Measurements from ENCODE around the gene KIRREL3.

KIRREL3 gene

GRCh38 chr11:126744699-126745098, 255.9 kb downstream of the KIRREL3 start:
- TF ChIP-seq, protein P1, sequence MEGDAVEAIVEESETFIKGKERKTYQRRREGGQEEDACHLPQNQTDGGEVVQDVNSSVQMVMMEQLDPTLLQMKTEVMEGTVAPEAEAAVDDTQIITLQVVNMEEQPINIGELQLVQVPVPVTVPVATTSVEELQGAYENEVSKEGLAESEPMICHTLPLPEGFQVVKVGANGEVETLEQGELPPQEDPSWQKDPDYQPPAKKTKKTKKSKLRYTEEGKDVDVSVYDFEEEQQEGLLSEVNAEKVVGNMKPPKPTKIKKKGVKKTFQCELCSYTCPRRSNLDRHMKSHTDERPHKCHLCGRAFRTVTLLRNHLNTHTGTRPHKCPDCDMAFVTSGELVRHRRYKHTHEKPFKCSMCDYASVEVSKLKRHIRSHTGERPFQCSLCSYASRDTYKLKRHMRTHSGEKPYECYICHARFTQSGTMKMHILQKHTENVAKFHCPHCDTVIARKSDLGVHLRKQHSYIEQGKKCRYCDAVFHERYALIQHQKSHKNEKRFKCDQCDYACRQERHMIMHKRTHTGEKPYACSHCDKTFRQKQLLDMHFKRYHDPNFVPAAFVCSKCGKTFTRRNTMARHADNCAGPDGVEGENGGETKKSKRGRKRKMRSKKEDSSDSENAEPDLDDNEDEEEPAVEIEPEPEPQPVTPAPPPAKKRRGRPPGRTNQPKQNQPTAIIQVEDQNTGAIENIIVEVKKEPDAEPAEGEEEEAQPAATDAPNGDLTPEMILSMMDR (IDR thresholded peaks at IDR 0.05; ENCODE audit: control insufficient read depth, insufficient read depth, low read depth, low read length, missing control alignments), result no peak
- no peak overlapping the region for H3K4me3 ChIP-seq (ENCODE audit: control insufficient read depth, low read depth, low read length)
- no peak for DNase-seq (ENCODE audit: low read depth)

GRCh38 chr11:126743628-126744027, 256.9 kb downstream of the KIRREL3 start:
- no peak for DNase-seq (ENCODE audit: low read depth)
- no peak overlapping the region for H3K4me3 ChIP-seq (ENCODE audit: control insufficient read depth, low read depth, low read length)
- TF ChIP-seq, protein P1 (IDR thresholded peaks at IDR 0.05; ENCODE audit: control insufficient read depth, insufficient read depth, low read depth, low read length, missing control alignments), result no peak

GRCh38 chr11:126742582-126742981, 258.0 kb downstream of the KIRREL3 start:
- TF ChIP-seq, protein P1 (IDR thresholded peaks at IDR 0.05; ENCODE audit: control insufficient read depth, insufficient read depth, low read depth, low read length, missing control alignments), result no peak
- DNase-seq (ENCODE audit: low read depth), result no peak
- H3K4me3 ChIP-seq (ENCODE audit: control insufficient read depth, low read depth, low read length), result no peak overlapping the region

DNA sequence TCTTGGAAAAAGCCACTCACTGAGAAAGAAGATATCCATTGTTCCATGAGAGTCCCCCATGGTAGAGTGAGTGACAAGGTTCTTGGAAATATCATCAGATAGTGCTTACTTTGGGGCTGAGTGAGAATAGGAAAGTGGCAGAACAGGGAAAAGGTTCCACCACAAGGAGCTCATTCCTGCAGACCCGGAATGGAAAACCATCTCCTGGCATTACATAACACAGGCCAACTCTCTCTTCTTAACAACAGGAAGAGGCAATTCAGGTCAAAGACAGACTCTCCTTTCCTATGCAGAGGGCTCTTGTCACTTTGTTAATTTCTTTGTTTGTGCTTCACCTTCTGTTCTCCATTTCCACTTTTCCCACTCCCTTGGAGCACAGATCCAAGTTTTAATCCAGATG, 259.7 kb downstream of the KIRREL3 start:
- H3K4me3 ChIP-seq (ENCODE audit: control insufficient read depth, low read depth, low read length), result no peak overlapping the region
- no peak for DNase-seq (ENCODE audit: low read depth)
- TF ChIP-seq, protein P1 (IDR thresholded peaks at IDR 0.05; ENCODE audit: control insufficient read depth, insufficient read depth, low read depth, low read length, missing control alignments), result no peak

DNA sequence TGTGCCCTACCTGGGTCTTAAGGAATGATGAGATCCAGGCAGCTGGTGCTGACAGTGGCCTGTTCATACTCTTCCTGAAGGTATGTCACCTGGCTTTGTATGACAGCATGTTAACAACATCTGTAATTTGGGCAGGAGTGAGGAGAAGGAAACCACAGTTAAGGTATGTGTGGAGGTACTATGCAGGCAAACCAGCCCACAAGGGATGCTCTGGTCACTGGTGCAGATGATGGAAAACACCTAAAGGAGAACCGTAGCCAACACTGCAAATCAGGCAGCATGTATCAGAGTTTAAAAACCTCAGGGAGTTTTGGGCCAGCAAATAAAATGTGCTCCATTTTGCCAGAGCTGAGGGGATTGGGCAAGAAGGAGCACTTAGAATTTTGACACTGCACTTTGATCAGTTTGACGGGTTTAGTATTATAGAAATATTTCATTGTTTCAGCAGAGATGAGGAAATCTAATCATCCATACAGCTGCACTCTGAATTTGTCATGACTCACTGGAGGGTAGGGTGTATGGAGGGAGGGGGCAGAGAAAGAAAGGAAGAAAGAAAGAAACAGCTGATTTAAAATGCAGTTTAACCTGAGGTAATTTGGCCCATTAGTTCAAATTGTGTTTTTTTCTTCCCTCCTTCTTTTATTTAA, 260.9 kb downstream of the KIRREL3 start:
- TF ChIP-seq, protein P1 (IDR thresholded peaks at IDR 0.05; ENCODE audit: control insufficient read depth, insufficient read depth, low read depth, low read length, missing control alignments), result no peak
- no peak overlapping the region for H3K4me3 ChIP-seq (ENCODE audit: control insufficient read depth, low read depth, low read length)
- peak; percentile 61 for DNase-seq (ENCODE audit: low read depth)

DNA sequence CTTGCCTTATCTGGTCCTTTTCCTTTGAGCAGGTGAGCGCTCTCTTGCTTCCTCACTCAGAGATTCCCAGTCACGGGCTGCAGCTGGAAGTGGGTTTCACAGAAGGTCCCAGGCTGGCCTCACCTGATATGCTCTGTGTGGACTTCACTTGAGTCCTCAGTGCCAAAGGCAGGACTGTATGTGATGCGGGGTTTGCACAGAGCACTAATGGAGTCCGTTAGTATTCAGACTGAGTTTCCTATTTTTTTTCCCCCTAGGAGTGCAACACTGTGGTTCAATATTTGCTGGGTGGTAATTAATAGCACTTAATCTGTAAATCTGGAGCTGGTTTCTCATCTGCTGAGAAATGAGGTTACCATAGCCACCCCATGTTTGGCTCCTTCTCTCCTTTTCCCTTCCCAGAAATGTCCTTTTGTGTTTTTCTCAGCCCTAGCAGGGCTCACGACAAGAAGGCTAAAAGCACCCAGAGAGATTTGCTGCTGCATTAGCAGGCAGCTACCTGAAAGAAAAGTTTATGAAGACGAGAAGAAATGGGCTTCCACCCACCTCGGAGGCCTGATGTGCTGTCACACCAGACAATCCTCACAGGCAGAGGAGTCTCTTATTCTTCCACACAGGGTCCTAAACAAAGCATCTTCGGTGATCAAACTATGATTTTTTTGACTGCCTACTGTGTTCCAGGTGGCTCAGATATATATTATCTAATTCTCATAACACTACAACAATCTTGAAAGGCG, 262.1 kb downstream of the KIRREL3 start:
- no peak overlapping the region for H3K4me3 ChIP-seq (ENCODE audit: control insufficient read depth, low read depth, low read length)
- DNase-seq (ENCODE audit: low read depth), result no peak
- TF ChIP-seq, protein P1 (IDR thresholded peaks at IDR 0.05; ENCODE audit: control insufficient read depth, insufficient read depth, low read depth, low read length, missing control alignments), result no peak
